Left renal pelvis (tissue), 4 donors: ENCODE measurements around the gene CBX2. TPM values are rescaled to one million over a fixed set of nuclear protein-coding genes. Genes with fewer than 3 reads are reported as not detected.

Source experiments
- DNase-seq, 4 donors: peaks; one replicate each; pipeline ENCODE4 v3.0.0-alpha.2; 2013; ENCODE audit warnings: low read depth in 4 of 4, low spot score in 3 of 4
- polyA plus RNA-seq, 4 donors: library from polyadenylated mRNA; unstranded; fragments of 120-200 nt; gene quantifications; one replicate each; pipeline ENCODE4 v1.2.1, GENCODE V29; 2013; ENCODE audit not compliant: insufficient read length in 4 of 4

CBX2 gene
- polyA plus RNA-seq, 4 donors, result 20.9 to 33.3 (median 23.1) TPM

DNA sequence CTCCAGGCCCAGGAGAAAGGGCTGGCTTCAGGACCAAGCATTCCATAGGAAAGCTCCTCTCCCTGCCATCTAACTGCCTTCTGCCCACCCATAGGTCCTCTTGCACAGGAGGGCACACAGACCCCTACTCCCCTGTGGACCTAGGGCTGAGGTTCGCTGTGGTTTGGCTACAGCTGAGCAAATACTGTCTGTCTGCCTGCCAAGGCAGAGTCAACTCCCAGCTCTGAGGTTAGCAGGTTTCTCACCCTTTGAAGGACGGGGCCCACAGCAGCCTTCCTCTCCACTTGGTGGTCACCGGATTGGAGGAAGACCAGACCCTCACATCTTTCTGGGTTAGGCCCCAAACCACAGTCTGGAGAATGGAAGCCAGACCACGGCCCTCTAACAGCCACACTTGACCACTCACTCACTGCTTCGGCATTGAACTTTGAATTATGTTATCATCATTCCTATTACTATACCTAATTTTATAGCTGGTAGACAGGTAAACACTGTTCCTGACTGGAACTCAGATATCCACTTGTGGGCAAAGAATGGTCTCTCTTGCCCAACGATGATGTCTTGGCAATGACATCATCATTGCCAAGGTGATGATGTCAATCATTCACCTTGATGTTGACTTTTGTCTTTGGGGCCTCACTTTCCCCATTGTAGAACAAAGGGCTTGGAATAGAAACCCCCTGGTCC lies 47.1 kb downstream of the CBX2 start:
- no peak for DNase-seq

DNA sequence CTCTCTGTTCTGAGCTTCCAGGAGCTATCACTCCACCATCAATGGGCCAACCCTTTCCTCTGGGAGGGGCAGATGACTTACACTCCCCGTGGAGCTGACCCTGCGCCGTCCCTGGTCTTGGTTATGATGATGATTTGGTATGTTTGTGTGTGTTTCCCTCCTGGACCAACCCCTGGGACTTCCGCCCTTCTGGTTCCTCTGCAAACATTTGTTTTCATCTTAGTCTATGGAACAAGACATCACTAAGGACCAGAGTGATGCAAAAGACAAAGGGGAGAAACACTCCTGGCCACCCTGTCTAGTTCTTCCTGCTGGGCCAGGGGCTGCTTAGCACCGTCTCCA lies 47.6 kb downstream of the CBX2 start:
- DNase-seq, result no peak

- DNase-seq, result no peak
Measured at GRCh38 chr17:79826204-79826680, 48.3 kb downstream of the CBX2 start.

- DNase-seq, result no peak
Measured at GRCh38 chr17:79826841-79827578, 49.1 kb downstream of the CBX2 start.

DNA sequence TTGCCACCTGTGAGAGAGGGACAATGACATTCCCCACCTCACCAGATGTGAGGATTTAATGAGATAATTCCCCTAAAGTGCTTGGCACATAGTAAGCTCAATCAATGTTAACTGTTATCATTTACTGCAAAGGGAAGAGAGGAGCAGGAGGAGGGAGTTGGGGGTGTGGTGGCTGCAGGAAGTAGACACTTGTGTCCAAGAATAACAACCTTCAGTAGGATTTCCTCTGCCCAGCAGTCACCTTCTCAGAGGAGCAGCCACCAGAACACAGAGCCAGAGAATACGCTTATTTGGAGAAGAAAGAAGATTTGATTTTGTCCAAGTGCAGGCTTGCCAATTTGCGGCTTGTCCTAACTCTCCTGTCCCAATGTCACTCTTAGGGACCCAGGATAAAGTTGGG lies 51.1 kb downstream of the CBX2 start:
- DNase-seq, result no peak

DNA sequence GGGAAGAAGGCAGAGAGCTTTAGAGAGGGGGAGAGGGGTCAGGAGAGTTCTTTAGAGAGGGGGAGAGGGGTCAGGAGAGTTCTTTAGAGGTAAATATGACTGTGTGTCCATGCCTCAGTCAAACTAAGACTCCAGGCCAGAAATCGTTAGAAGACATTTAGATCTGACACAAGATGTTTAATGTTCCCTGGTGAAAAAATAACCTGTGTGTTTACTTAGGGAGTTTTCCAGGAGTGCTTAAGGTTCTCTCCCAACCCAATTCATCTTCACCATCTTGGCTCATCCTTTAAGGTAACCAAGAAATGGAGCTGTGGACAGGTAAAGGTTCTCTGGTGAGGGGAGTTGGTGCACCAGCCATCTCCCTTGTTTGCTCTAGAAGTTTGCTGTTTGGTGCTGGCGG lies 51.5 kb downstream of the CBX2 start:
- no peak for DNase-seq

GRCh38 chr17:79830303-79830702 lies 52.4 kb downstream of the CBX2 start:
- DNase-seq, result no peak

DNA sequence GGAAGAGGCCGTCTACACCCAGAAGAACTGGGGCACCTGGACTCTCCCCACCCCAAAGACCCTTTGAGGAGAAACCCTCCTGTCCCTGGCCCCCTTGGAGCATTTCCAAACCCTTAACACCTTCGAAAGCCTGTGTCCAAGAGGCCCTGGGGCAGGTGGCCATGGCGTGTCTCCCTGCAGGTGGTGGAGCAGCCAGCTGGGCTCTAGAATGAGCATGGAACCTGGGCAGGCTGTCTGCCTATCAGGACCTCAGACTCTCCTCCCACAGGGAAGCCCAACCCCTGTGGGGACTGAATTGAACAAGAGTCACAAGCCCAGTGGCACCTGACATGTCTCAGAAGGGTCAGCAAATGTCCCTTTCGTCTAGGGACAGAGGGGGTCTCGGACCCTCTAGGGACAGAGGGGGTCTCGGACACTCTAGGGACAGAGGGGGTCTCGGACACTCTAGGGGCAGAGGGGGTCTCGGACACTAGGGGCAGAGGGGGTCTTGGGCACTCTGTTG lies 52.9 kb downstream of the CBX2 start:
- DNase-seq, result no peak

GRCh38 chr17:79831265-79832217 lies 53.6 kb downstream of the CBX2 start:
- no peak for DNase-seq

DNA sequence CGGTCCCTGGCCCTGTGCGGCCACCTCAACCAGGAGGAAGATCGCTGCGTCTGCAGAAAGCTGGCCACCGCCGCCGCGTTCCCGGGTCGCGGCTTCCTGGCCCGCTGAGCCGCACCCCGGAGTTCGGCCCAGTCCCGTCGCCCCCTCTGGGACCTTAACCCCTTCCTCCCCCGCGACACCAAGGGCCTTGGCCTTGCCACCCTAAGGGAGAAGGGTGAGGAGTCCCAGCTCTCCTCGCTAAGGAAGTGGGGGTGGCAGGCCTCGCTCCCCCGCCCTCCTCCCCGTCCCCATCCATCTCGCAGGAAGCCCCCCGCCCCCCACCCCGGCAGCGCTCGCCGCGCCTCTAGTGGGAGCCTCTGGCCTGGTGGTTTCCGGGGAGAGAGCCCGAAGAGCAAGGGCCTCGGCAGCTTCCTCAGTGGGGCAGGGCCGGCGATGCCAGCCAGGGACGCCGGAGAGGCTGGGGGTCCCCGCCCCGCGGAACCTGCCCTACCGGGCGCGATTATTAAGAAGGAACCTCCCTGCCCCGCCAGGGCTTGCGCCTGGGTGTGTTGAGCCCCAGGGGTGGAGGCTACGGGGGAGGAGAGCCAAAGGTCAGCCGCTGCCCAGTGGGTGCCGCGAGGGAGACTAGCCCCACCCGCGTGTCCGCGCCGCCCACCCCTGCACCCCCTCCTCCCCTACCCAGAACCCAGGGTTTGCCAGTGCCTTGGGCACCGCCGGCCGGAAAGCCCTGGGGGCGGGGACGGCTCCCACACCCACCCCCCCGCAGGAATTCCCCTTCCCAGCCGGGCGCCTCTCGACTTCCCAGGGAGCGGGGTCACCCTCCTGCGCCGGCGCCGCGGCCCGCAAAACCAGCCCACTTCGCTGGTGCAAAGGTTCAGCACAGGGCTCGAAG lies 54.5 kb downstream of the CBX2 start:
- no peak for DNase-seq

DNA sequence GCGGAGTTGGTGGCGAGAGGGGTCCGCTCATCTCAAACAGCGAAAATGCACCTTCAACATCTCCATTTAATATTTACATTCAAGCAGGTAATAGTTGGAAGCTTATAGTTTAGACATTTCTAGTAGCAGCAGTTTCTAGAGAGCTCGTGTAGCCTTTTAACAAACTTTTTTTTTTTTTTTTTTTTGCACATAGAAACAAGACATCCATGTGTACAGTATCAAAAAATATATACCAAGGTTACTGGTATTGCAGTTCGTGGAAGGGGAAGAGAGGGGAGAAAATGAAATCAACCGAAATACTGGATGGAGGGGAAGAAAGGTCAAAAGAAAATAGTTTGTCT lies 55.1 kb downstream of the CBX2 start:
- DNase-seq, result no peak

GRCh38 chr17:79833744-79834564 lies 56.0 kb downstream of the CBX2 start:
- no peak for DNase-seq

- DNase-seq, result no peak
Measured at GRCh38 chr17:79834565-79835469, 56.9 kb downstream of the CBX2 start.

- DNase-seq, result no peak
Measured at GRCh38 chr17:79835470-79835899, 57.5 kb downstream of the CBX2 start.

DNA sequence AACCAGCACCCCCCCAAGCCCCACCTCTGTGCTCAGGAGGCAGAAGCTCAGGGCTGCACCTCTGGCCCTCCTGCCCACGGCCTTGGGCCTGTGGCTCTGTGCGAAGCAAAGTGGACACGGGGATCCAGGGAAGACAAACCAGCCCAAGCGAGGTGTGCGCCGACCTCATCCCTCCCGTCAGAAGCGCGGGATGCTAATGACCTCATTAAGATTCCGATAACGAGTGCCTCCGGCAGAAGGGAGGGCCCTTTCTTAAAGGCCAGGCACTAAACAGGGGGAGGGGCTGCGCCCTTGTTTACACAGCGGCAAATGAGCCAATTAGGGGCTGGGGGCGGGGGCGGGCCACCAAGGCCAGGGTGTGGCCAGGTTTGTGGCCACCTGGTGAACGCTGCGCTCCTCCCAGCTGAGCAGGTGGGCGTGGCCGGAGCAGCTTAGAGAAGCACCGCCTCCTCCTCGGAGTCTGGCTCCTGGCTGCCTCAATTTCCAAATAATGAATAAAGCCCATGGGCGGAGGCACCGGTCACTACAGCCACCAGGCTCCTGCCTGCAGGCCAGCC lies 58.1 kb downstream of the CBX2 start:
- DNase-seq, result no peak

DNA sequence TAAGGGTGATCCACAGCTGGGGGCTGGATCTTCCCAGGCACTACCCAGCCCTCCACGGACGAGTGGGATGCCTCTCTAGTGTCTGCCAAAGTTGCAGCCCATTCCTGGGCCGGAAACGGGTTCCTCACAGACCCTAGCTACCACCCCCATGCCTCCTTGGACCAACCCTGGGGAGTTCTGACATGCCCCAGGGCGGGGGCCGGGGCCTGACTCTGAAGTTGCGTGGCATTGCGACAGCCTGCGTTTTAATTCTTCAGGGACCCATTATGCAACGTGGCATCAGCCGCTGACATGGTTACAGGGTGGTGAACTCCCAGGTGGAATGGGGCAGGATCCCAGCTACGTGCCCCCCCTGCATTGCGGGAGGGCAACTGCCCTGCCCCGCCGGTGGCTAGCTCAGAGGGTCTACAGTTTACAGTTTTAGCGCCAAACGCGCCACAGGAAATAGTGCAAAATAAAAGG lies 58.6 kb downstream of the CBX2 start:
- DNase-seq, result no peak

DNA sequence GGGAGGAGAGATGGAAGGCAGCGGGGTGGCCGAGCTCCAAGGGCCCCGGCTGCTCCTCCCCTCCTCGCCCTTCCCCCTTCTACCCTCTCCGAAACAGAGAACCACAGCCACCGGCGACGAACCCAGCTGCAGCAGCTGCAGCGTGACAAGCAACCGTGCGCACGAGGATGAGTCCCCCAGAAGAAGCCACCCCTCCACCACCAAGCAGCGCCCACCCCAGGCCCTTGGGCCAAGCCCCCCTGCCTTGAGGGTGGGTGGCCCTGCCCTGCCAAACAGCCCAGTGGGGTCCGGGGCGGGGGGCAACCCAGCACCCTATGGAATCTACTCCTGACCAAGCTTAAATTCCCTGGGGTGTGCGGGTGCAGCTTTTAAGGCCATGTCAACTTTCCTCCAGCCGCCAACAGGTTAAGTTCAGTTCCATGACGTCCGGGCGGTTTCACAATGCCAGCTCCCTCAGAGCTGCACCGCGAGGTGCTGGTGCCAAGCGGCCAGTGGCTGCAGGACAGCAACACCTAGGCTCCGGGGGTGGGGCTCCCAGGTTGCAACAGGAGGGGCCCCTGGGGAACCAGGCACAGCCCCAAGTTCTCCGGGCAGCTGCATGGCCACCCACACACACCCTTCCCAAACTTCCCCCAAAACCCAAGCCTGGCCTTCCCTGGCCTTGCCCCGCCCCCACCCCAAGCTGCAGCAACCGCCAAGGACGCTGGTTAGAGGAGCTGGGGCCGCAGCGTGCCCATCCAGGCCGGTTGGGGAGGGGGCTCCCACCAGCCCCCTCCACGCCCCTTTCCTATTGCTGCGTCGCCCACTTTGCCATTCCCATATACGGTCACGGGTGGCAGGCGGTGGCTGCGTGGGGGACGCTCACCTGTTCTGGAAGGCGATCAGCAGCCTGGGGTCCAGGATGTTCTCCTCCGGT lies 59.3 kb downstream of the CBX2 start:
- no peak for DNase-seq
